GM08714 (cell line): Measurements from ENCODE around the gene KANSL2.
"Not testable (repeated sequence)": the region's sequence is repeated elsewhere in the genome, so short reads cannot be mapped to it uniquely, and the experiment has no call there.

Source experiments
- H3K4me3 ChIP-seq: fragments of 200-500 bp; sonication (Bioruptor generic); 2 replicates; pipeline ENCODE4 v1.5.1; 2014; ENCODE audit warnings: mild to moderate bottlenecking, low read length, inconsistent platforms
- ZNF274 ChIP-seq: IDR thresholded peaks from 2 replicates; pipeline ENCODE4 v1.6.1; 2012; ENCODE audit warnings: mild to moderate bottlenecking, low read depth, low read length

KANSL2 gene

GRCh38 chr12:48651681-48652080 is 30.4 kb downstream of the KANSL2 start:
- TF ChIP-seq ZNF274: no peak
- H3K4me3 ChIP-seq: no peak overlapping the region

- H3K4me3 ChIP-seq: not testable (repeated sequence)
These were observed 36.7 kb downstream of the KANSL2 start for GRCh38 chr12:48645354-48645753.

- H3K4me3 ChIP-seq: no peak overlapping the region
- no peak for TF ChIP-seq ZNF274
These were observed 39.0 kb downstream of the KANSL2 start for GRCh38 chr12:48643011-48643410.

GRCh38 chr12:48641752-48642555 is 40.1 kb downstream of the KANSL2 start:
- H3K4me3 ChIP-seq: not testable (repeated sequence)

- TF ChIP-seq ZNF274: no peak
- H3K4me3 ChIP-seq: no peak overlapping the region
These were observed 41.2 kb downstream of the KANSL2 start for GRCh38 chr12:48640854-48641253.

- no peak overlapping the region for H3K4me3 ChIP-seq
- no peak for TF ChIP-seq ZNF274
These were observed 41.6 kb downstream of the KANSL2 start for GRCh38 chr12:48640428-48640827.

GRCh38 chr12:48631071-48631470 is 51.0 kb downstream of the KANSL2 start:
- H3K4me3 ChIP-seq: no peak overlapping the region
- TF ChIP-seq ZNF274: no peak

GRCh38 chr12:48630346-48630745 is 51.7 kb downstream of the KANSL2 start:
- no peak overlapping the region for H3K4me3 ChIP-seq
- no peak for TF ChIP-seq ZNF274

GRCh38 chr12:48629541-48629940 is 52.5 kb downstream of the KANSL2 start:
- TF ChIP-seq ZNF274: no peak

GRCh38 chr12:48627556-48627955 is 54.5 kb downstream of the KANSL2 start:
- H3K4me3 ChIP-seq: no peak overlapping the region
- TF ChIP-seq ZNF274: no peak

More at GRCh38 chr12:48629541-48629940, 52.5 kb downstream of the KANSL2 start:
- no peak overlapping the region for H3K4me3 ChIP-seq

- H3K4me3 ChIP-seq: not testable (repeated sequence)
These were observed 59.0 kb downstream of the KANSL2 start for GRCh38 chr12:48622997-48623396.

- no peak for TF ChIP-seq ZNF274
- H3K4me3 ChIP-seq: no peak overlapping the region
These were observed 63.5 kb downstream of the KANSL2 start for GRCh38 chr12:48618541-48618940.

GRCh38 chr12:48615681-48616080 is 66.4 kb downstream of the KANSL2 start:
- no peak overlapping the region for H3K4me3 ChIP-seq
- no peak for TF ChIP-seq ZNF274

- H3K4me3 ChIP-seq: no peak overlapping the region
- TF ChIP-seq ZNF274: no peak
These were observed 68.7 kb downstream of the KANSL2 start for GRCh38 chr12:48613321-48613720.
